Calu3 (cell line): ENCODE results near the gene NME3. TPM values are rescaled to one million over a fixed set of nuclear protein-coding genes. Genes with fewer than 3 reads are reported as not detected.

Experiments
- BruUV-seq: library from RNA; stranded (reverse); fragments of 400-500 nt; replicated peaks from 2 replicates; lab custom pipeline; 2021; lab: Mats Ljungman, UMichigan
- CTCF ChIA-PET: fragments of 300-600 bp; sonication (Branson Sonifier 250); formaldehyde crosslinking; loops from one replicate; lab custom pipeline; 2022; ENCODE audit warnings: antibody characterized with exemption; lab: Charles Lee
- DNase-seq: peaks from one replicate; pipeline ENCODE4 v3.0.0; 2022
- H3K27ac Mint-ChIP-seq: one replicate; pipeline ENCODE4 v1.8.0; 2022; ENCODE audit warnings: mixed read lengths; ENCODE audit not compliant: unreplicated experiment
- H3K27me3 Mint-ChIP-seq: one replicate; pipeline ENCODE4 v1.8.0; 2022; ENCODE audit warnings: mixed read lengths; ENCODE audit not compliant: unreplicated experiment
- H3K36me3 Mint-ChIP-seq: one replicate; pipeline ENCODE4 v1.8.0; 2022; ENCODE audit warnings: mild to moderate bottlenecking, moderate library complexity, mixed read lengths; ENCODE audit not compliant: insufficient read depth, unreplicated experiment
- H3K4me1 Mint-ChIP-seq: one replicate; pipeline ENCODE4 v1.8.0; 2022; ENCODE audit warnings: mild to moderate bottlenecking, low read depth, mixed read lengths; ENCODE audit not compliant: unreplicated experiment
- H3K4me3 Mint-ChIP-seq: one replicate; pipeline ENCODE4 v1.8.0; 2022; ENCODE audit warnings: mild to moderate bottlenecking, low read depth, moderate library complexity, mixed read lengths; ENCODE audit not compliant: unreplicated experiment
- H3K9me3 Mint-ChIP-seq: one replicate; pipeline ENCODE4 v1.8.0; 2022; ENCODE audit warnings: low read depth, mixed read lengths; ENCODE audit not compliant: unreplicated experiment
- CTCF ChIP-seq: fragments of 200-600 bp; IDR thresholded peaks from one replicate; pipeline ENCODE4 v1.8.0; 2022; ENCODE audit warnings: antibody characterized with exemption; ENCODE audit not compliant: unreplicated experiment
- intact Hi-C: fragments of 100-400 bp; cut with micrococcal nuclease; formaldehyde crosslinking; loops from one replicate; pipeline ENCODE4 v1.10.0; 2022; ENCODE audit not compliant: unreplicated experiment
- total RNA-seq: library from RNA; stranded (reverse); gene quantifications from 2 replicates; pipeline ENCODE4 v1.2.3, GENCODE V29; 2022

The NME3 gene
- total RNA-seq, 1 experiment from 2014 or later, result 64.3 TPM

- no peak overlapping the region for H3K4me3 Mint-ChIP-seq
- CTCF ChIA-PET, result no interaction called here
- no peaks in the 10 kb centered on the region for H3K27me3 Mint-ChIP-seq
- no peaks in the 10 kb centered on the region for H3K9me3 Mint-ChIP-seq
- intact Hi-C loops, result no loop called here
- BruUV-seq, result no TSS peak
- no peak for TF ChIP-seq CTCF
- peaks cover 49% of the 10 kb centered on the region for H3K36me3 Mint-ChIP-seq
- no peak overlapping the region for H3K27ac Mint-ChIP-seq
- DNase-seq, result no peak
- H3K4me1 Mint-ChIP-seq, result no peaks in the 10 kb centered on the region
Observed at GRCh38 chr16:1745181-1745899, 26.0 kb downstream of the NME3 start.

- H3K27ac Mint-ChIP-seq, result no peak overlapping the region
- intact Hi-C loops, result no loop called here
- CTCF ChIA-PET, result no interaction called here
Observed at GRCh38 chr16:1744338-1744840, 27.0 kb downstream of the NME3 start.

GRCh38 chr16:1743376-1744337 is 27.7 kb downstream of the NME3 start:
- peaks cover 49% of the 10 kb centered on the region for H3K36me3 Mint-ChIP-seq
- CTCF ChIA-PET, result no interaction called here
- DNase-seq, result no peak
- no TSS peak for BruUV-seq
- H3K27me3 Mint-ChIP-seq, result no peaks in the 10 kb centered on the region
- intact Hi-C loops, result no loop called here
- no peak overlapping the region for H3K27ac Mint-ChIP-seq
- no peak for TF ChIP-seq CTCF
- no peaks in the 10 kb centered on the region for H3K9me3 Mint-ChIP-seq
- H3K4me1 Mint-ChIP-seq, result no peaks in the 10 kb centered on the region
- no peak overlapping the region for H3K4me3 Mint-ChIP-seq

More at GRCh38 chr16:1744338-1744840, 27.0 kb downstream of the NME3 start:
- Mint-ChIP-seq H3K9me3 (no peaks in the 10 kb centered on the region), H3K4me3 (no peak overlapping the region), H3K27me3 (no peaks in the 10 kb centered on the region), H3K4me1 (no peaks in the 10 kb centered on the region), H3K36me3 (peaks cover 49% of the 10 kb centered on the region)
- no TSS peak for BruUV-seq
- TF ChIP-seq CTCF, result no peak
- no peak for DNase-seq

GRCh38 chr16:1741553-1742165 is 29.7 kb downstream of the NME3 start:
- intact Hi-C loops, result no loop called here
- no TSS peak for BruUV-seq
- H3K4me3 Mint-ChIP-seq, result no peak overlapping the region
- no peaks in the 10 kb centered on the region for H3K9me3 Mint-ChIP-seq
- CTCF ChIA-PET, result no interaction called here
- peaks cover 33% of the 10 kb centered on the region for H3K36me3 Mint-ChIP-seq
- no peaks in the 10 kb centered on the region for H3K4me1 Mint-ChIP-seq
- DNase-seq, result no peak
- no peak for TF ChIP-seq CTCF
- no peaks in the 10 kb centered on the region for H3K27me3 Mint-ChIP-seq
- no peak overlapping the region for H3K27ac Mint-ChIP-seq
